HG03196 (cell line): ENCODE data around the gene DENND4C.
"Not testable (repeated sequence)": the region's sequence is repeated elsewhere in the genome, so short reads cannot be mapped to it uniquely, and the experiment has no call there.

Experiments used
- ATAC-seq: cut with Tn5 transposase; IDR thresholded peaks from one replicate; pipeline ENCODE4 v1.9.1; 2021; ENCODE audit not compliant: unreplicated experiment

DENND4C gene

GRCh38 chr9:19223724-19224123 lies 6.8 kb upstream of the DENND4C start:
- ATAC-seq: no peak

DNA sequence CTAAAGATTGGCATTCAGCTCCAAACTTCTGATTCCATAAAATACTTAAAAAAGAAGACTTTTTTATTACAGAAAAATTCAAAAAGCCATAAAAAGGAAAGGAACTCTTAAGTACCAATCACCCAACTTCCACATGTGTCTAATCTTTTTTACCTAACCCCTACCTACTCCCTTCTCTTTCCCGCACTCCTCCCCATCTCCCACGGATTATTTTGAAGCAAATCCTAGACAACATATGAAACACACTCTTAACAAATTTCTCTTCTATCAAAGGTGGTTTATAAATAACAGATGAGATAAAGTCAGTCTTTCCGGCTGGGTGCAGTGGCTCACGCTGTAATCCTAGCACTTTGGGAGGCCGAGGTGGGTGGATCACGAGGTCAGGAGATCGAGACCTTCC lies 5.9 kb upstream of the DENND4C start:
- no peak for ATAC-seq

DNA sequence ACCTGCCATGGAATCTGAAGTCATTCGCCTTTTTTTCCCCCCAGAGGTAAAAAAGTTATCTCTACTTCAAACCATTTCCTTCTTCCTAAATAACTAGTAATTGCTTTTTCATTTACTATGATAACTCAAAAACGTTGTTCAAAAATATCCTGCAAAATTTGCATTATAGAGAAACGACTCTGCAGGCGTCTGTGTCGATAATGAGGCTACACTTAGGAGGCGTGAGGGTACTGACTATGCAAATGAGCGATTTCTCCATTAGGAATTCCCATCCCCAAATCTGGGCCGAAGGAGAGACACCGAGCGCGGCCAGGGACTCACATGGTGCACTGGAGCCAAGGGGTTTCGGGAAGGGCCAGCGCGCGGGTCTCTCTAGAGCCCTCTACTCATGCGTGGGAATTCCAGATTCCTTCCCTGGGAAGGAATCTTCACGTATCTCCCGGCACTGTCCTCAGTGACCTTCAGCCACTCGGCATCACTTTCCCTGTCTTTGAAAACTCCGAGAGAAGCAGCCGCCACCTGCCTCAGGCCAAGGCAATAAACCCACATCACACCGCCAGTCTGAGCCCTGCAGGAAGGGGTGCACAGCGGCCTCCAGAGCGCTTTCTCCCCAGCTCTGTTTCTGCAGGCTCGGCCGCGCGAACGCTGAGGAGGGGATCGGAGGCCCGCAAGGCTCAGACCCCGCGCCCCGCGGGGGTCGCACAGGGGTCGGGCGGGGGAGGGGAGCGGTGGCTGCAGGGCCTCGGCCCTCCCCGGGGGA lies 718 bp upstream of the DENND4C start:
- peak; percentile 49 for ATAC-seq

DNA sequence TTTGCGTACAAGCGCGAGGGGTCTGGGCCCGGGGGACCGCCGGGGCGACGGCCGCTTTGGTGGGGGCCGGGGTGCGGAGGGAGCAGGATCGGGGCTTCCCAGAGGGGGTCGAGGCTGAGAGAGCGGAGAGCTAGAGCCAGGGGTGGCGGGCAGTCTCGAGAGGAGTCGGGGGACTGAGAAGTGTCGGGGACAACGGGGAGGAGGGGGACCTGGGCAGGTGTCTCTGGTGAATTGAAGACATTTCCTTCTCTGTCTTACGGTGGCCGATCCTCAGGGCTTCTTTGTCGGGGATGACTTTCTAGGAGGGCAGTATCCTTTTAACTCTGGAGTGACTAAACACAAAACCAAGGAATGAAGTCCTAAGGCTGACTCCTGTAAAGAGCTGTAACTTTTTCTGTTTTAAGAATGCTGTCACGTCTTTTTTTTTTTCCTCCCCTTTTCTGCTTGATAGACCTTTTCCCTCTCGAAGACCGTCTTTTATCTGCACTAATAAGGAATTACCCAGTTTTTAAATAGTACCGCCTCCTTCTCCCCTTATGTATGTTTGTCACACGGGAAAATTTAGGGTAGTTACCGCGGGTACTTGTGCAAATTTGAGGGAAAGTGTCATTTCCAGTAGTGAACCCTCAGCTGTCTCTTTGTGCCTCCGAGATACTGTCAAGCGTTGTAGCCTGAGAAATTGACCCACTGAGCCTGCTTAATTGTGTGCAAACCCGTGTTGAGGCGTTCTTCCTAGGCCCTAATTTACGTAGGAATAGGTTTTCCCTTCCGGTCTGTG lies 822 bp downstream of the DENND4C start:
- ATAC-seq: peak; percentile 11

GRCh38 chr9:19231904-19232822 lies 1.7 kb downstream of the DENND4C start:
- ATAC-seq: no peak

- ATAC-seq: peak; percentile 23
These were observed 2.3 kb downstream of the DENND4C start for GRCh38 chr9:19232823-19233194.

DNA sequence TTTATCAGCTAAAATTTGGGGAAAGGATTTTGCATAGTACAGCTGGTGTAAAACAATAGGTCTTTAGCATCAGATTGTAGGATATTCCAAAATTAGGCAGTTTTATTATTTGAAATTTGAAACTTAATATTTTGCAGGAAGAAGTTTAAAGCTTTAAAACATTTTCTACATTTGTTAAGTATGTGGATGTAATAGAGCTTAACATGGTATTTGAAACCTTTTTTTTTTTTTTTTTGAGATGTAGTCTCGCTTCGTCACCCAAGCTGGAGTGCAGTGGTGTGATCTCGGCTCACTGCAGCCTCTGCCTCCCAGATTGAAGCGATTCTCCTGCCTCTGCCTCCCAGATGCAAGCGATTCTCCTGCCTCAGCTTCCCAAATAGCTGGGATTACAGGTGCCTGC lies 2.9 kb downstream of the DENND4C start:
- ATAC-seq: no peak

DNA sequence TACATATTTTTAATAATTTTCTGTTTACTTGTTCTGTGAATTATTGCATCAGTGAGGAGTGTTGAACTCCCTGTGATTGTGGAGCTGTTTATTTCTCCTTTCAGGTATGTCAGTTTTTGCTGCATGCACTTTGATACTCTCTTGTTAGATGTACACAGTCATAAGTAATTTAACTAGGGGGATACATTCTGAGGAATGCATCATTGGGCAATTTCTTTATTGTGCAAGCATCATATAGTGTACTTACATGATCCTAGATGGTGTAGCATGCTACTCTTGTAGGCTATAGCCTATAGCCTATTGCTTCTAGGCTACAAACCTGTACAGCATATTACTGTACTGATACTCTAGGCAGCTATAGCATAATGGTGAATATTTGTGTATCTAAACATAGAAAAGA lies 9.5 kb downstream of the DENND4C start:
- no peak for ATAC-seq

- ATAC-seq: no peak
These were observed 11.2 kb downstream of the DENND4C start for GRCh38 chr9:19241728-19242127.

DNA sequence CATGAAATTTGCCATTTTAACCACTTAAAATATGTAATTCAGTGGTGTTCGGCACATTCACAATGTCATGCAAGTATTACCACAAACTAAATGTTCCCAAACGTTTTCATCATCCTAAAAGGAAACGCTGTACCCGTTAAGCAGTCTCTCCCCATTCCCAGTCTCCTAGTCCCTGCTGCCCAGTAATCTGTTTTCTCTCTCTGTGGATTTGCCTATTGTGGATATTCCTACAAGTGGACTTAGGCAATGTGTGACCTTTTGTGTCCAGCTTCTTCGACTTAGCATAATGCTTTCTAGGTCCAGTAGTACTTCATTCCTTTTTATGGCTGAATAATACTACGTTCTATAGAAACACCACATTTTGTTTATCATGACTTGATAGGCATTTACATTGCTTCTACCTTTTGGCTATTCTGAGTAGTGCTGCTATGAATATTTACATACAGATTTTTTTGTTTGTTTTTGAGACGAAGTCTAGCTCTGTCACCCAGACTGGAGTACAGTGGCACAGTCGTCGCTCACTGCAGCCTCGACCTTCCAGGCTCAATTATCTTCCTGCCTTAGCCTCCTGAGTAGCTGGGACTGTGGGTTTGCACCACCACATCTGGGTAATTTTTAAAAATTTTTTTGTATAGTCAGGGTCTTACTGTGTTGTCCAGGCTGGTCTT lies 13.0 kb downstream of the DENND4C start:
- no peak for ATAC-seq

- no peak for ATAC-seq
These were observed 16.4 kb downstream of the DENND4C start for GRCh38 chr9:19246891-19247290.

GRCh38 chr9:19247420-19247819 lies 16.9 kb downstream of the DENND4C start:
- ATAC-seq: no peak

DNA sequence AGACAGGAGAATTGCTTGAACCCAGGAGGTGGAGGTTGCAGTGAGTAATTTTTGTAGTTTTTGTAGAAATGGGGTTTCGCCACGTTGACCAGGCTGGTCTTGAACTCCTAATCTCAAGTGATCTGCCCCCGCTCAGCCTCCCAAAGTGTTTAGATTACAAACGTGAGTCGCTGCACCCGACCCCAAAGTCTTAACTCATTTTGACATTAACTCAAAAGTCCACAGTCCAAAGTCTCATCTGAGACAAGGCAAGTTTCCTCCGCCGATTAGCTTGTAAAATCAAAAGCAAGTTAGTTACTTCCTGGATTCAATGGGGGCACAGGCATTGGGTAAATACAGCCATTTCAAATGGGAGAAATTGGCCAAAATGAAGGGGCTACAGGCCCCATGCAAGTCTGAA lies 19.9 kb downstream of the DENND4C start:
- ATAC-seq: not testable (repeated sequence)

DNA sequence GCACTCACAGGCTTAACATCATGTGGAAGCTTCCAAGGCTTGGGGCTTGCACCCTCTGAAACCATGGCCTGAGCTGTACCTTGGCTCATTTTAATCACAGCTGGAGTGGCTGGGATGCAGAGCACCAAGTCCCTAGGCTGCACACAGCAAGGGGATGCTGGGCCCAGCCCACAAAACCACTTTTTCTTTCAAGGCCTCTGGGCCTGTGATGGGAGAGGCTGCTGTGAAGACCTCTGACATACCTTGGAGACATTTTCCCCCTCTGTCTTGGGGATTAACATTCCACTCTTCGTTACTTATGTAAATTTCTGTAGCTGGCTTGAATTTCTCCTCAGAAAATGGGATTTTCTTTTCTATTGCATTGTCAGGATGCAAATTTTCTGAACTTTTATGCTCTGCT lies 20.7 kb downstream of the DENND4C start:
- not testable (repeated sequence) for ATAC-seq

DNA sequence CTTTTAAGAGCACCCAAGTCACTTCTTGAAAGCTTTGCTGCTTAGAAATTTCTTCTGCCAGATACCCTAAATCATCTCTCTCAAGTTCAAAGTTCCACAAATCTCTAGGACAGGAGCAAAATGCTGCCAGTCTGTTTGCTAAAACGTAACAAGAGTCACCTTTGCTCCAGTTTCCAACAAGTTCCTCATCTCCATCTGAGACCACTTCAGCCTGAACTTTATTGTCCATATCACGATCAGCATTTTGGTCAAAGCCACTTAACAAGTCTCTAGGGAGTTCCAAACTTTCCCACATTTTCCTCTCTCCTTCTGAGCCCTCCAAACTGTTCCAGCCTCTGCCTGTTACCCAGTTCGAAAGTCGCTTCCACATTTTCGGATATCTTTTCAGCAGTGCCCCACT lies 21.1 kb downstream of the DENND4C start:
- not testable (repeated sequence) for ATAC-seq

DNA sequence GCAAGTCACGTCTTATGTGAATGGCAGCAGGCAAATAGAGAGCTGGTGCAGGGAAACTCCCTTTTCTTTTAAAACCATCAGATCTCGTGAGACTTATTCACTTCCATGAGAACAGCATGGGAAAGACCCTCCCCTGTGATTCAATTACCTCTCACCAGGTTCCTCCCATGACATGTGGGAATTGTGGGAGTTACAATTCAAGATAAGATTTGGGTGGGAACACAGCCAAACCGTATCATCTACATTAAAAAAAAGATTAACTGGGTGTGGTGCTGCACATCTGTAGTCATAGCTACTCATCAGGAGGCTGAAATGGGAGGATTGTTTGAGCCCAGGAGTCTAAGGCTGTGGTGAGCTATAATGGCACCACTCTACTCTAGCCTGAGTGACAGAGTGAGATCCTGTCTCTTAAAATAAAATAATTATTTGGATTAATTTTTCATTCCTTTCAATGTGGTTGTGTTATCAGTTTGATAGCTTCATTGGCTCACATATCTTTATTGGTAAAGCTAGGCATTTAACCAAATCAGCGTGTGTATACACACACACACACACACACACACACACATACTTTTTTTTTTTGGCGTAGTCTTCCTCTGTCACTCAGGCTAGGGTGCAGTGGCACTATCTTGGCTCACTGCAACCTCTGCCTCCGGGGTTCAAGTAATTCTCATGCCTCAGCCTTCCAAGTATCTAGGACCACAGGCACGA lies 21.8 kb downstream of the DENND4C start:
- no peak for ATAC-seq

GRCh38 chr9:19252885-19253219 lies 22.4 kb downstream of the DENND4C start:
- no peak for ATAC-seq

- ATAC-seq: no peak
These were observed 24.6 kb downstream of the DENND4C start for GRCh38 chr9:19255112-19255511.

GRCh38 chr9:19255821-19256220 lies 25.3 kb downstream of the DENND4C start:
- ATAC-seq: no peak

DNA sequence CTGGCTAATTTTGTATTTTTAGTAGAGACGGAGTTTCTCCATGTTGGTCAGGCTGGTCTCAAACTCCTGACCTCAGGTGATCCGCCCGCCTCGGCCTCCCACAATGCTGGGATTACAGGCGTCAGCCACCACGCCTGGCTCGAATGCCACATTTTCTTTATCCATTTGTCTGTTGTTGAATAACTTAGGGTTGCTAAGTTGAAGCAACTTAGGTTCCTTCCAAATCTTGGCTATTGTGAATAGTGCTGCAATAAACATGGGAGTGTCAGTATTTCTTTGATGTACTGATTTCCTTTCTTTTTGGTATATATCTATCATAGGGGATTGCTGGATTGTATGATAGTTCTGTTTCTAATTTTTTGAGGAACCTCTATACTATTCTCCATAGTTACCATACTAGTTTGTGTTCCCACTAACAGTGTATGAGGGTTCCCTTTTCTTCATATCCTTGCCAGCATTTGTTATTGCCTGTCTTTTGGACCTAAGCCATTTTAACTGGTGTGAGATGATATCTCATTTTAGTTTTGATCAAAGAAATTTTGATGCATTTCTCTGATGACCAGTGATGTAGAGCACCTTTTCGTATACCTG lies 29.3 kb downstream of the DENND4C start:
- not testable (repeated sequence) for ATAC-seq
